GM21447 (cell line): ENCODE results near the gene DNAJB13.
"Not testable (repeated sequence)": the region's sequence is repeated elsewhere in the genome, so short reads cannot be mapped to it uniquely, and the experiment has no call there.

ENCODE experiments used
- ATAC-seq: cut with Tn5 transposase; IDR thresholded peaks from one replicate; pipeline ENCODE4 v1.9.1; 2021; ENCODE audit not compliant: unreplicated experiment

DNAJB13 gene

GRCh38 chr11:73976451-73977151 lies 25.8 kb downstream of the DNAJB13 start:
- no peak for ATAC-seq

- ATAC-seq = no peak
These were observed 27.2 kb downstream of the DNAJB13 start for GRCh38 chr11:73977856-73978519.

- ATAC-seq = no peak
These were observed 27.8 kb downstream of the DNAJB13 start for GRCh38 chr11:73978576-73979086.

GRCh38 chr11:73980001-73980961 lies 29.5 kb downstream of the DNAJB13 start:
- peak; percentile 56 for ATAC-seq

GRCh38 chr11:73981051-73981805 lies 30.4 kb downstream of the DNAJB13 start:
- no peak for ATAC-seq

- peak; percentile 44 for ATAC-seq
These were observed 31.8 kb downstream of the DNAJB13 start, which contains the start of gene UCP2 for GRCh38 chr11:73982595-73982989. Gene UCP2 (minus strand): TSS chr11:73982843. CDS start chr11:73978378, 4,465 bp downstream.

- ATAC-seq = peak; percentile 64
These were observed 32.3 kb downstream of the DNAJB13 start for GRCh38 chr11:73982990-73983740.

- no peak for ATAC-seq
These were observed 33.1 kb downstream of the DNAJB13 start for GRCh38 chr11:73983741-73984538.

GRCh38 chr11:73985661-73986060 lies 34.8 kb downstream of the DNAJB13 start:
- not testable (repeated sequence) for ATAC-seq

- no peak for ATAC-seq
These were observed 37.4 kb downstream of the DNAJB13 start for GRCh38 chr11:73988227-73988626.

GRCh38 chr11:73989156-73989555 lies 38.3 kb downstream of the DNAJB13 start:
- ATAC-seq = no peak

- no peak for ATAC-seq
These were observed 39.9 kb downstream of the DNAJB13 start for GRCh38 chr11:73990730-73991129.

GRCh38 chr11:73991471-73992006 lies 40.7 kb downstream of the DNAJB13 start:
- peak; percentile 52 for ATAC-seq

- peak; percentile 44 for ATAC-seq
These were observed 44.4 kb downstream of the DNAJB13 start for GRCh38 chr11:73995247-73995646.

- peak; percentile 46 for ATAC-seq
These were observed 44.9 kb downstream of the DNAJB13 start for GRCh38 chr11:73995731-73996130.

- ATAC-seq = no peak
These were observed 45.4 kb downstream of the DNAJB13 start for GRCh38 chr11:73996161-73996747.

GRCh38 chr11:73997120-73997770 lies 46.4 kb downstream of the DNAJB13 start:
- ATAC-seq = no peak
